Measurements from ENCODE around the gene CLDN18.
A peak's percentile ranks its signal among the peaks of the same experiment; 100 is the strongest.

Gene CLDN18

GRCh38 chr3:138009476-138010272, at the start of gene CLDN18:
Gene CLDN18 (plus strand): TSS chr3:138010165. CDS start chr3:138010226, 61 bp downstream.
- TF ChIP-seq, protein P1, sequence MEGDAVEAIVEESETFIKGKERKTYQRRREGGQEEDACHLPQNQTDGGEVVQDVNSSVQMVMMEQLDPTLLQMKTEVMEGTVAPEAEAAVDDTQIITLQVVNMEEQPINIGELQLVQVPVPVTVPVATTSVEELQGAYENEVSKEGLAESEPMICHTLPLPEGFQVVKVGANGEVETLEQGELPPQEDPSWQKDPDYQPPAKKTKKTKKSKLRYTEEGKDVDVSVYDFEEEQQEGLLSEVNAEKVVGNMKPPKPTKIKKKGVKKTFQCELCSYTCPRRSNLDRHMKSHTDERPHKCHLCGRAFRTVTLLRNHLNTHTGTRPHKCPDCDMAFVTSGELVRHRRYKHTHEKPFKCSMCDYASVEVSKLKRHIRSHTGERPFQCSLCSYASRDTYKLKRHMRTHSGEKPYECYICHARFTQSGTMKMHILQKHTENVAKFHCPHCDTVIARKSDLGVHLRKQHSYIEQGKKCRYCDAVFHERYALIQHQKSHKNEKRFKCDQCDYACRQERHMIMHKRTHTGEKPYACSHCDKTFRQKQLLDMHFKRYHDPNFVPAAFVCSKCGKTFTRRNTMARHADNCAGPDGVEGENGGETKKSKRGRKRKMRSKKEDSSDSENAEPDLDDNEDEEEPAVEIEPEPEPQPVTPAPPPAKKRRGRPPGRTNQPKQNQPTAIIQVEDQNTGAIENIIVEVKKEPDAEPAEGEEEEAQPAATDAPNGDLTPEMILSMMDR (IDR thresholded peaks at IDR 0.05; ENCODE audit: low read depth, low read length): no peak
- DNase-seq (ENCODE audit: extremely low read depth, low read depth): no peak

- DNase-seq (ENCODE audit: extremely low read depth, low read depth): no peak
- TF ChIP-seq, protein P1 (IDR thresholded peaks at IDR 0.05; ENCODE audit: low read depth, low read length): no peak
Measured at GRCh38 chr3:137962251-137962650, 47.7 kb upstream of the CLDN18 start.

- no peak for DNase-seq (ENCODE audit: extremely low read depth, low read depth)
- TF ChIP-seq, protein P1 (IDR thresholded peaks at IDR 0.05; ENCODE audit: low read depth, low read length): no peak
Measured at GRCh38 chr3:137963463-137963862, 46.5 kb upstream of the CLDN18 start.

GRCh38 chr3:137970914-137971831, 38.8 kb upstream of the CLDN18 start:
- peak; percentile 10 for DNase-seq (ENCODE audit: extremely low read depth, low read depth)
- TF ChIP-seq, protein P1 (IDR thresholded peaks at IDR 0.05; ENCODE audit: low read depth, low read length): peak; percentile 98

GRCh38 chr3:137972396-137972795, 37.6 kb upstream of the CLDN18 start:
- DNase-seq (ENCODE audit: extremely low read depth, low read depth): no peak
- TF ChIP-seq, protein P1 (IDR thresholded peaks at IDR 0.05; ENCODE audit: low read depth, low read length): no peak

- TF ChIP-seq, protein P1 (IDR thresholded peaks at IDR 0.05; ENCODE audit: low read depth, low read length): no peak
- no peak for DNase-seq (ENCODE audit: extremely low read depth, low read depth)
Measured at GRCh38 chr3:137978328-137978727, 31.6 kb upstream of the CLDN18 start.

DNA sequence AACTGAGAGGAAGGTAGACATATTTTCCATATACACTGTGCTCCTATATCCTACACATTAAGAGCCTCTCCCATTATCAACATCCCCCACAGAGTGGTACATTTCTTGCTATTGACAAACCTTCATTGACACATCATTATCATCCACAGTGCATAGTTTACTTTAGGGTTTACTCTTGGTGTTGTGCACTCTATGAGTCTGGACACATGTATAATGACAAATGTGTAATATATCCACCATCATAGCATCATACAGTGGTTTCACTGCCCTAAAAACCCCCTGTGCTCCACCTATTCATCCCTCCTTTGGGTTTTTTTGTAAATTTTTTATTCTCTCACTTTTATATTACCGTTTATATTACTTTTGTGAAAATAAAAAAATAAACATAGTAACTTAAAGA, 22.2 kb upstream of the CLDN18 start:
- TF ChIP-seq, protein P1 (IDR thresholded peaks at IDR 0.05; ENCODE audit: low read depth, low read length): no peak
- no peak for DNase-seq (ENCODE audit: extremely low read depth, low read depth)

Data from AG09319 (cell line).